ENCODE measurements around the gene AMPD3. TPM values are rescaled to one million over a fixed set of nuclear protein-coding genes. Genes with fewer than 3 reads are reported as not detected.

AMPD3 gene
- total and polyA plus RNA-seq, 2 of the 13 experiments (the other 11 are each of a cell fraction or from before 2014, with no cell fraction given): 0.33 to 2.3 TPM

GRCh38 chr11:10418259-10418949 is 36.7 kb upstream of the AMPD3 start:
- BruUV-seq (replicated peaks): no TSS peak
- H2AFZ ChIP-seq (ENCODE audit: low read length): no peak overlapping the region
- no peak overlapping the region for H3K9ac ChIP-seq (ENCODE audit: insufficient read depth, low read depth, low read length)
- ChIA-PET POLR2A (no interaction called here), CTCF (ENCODE audit: low intra/inter-chr PET ratio, low total read pairs) (no interaction called here)
- H3K27ac ChIP-seq (ENCODE audit: extremely low read length, insufficient read depth, low read length): no peak overlapping the region
- no peaks in the 10 kb centered on the region for H3K9me3 ChIP-seq (ENCODE audit: low read length)
- no peak overlapping the region for H3K4me2 ChIP-seq (ENCODE audit: low read depth, low read length)
- peak; percentile 34; the same call in 1 of the 2 replicates for TF ChIP-seq ATF7 (IDR thresholded peaks at IDR 0.05)
- TF ChIP-seq ATF7 (CRISPR knock-in tag; IDR thresholded peaks at IDR 0.05): no peak
- TF ChIP-seq HOXD1 (CRISPR knock-in tag; IDR thresholded peaks at IDR 0.05): no peak
- peak; percentile 85 for TF ChIP-seq CREB1 (IDR thresholded peaks at IDR 0.05)
- TF ChIP-seq CREB1 (CRISPR knock-in tag; IDR thresholded peaks at IDR 0.05): no peak
- no peak for FAIRE-seq
- in situ Hi-C loops (cut with HindIII; ENCODE audit: extremely low pct_ligation_motif_present, low pct_unique_long_range_greater_than_20kb): no loop called here
- H4K20me1 ChIP-seq (ENCODE audit: insufficient read depth, low read length): no peaks in the 10 kb centered on the region
- no peaks in the 10 kb centered on the region for H3K4me1 ChIP-seq (ENCODE audit: insufficient read depth, low read length)
- intact Hi-C loops (cut with micrococcal nuclease; ENCODE audit: unreplicated experiment): no loop called here
- no peaks in the 10 kb centered on the region for H3K27me3 ChIP-seq (ENCODE audit: control insufficient read depth in 1 of 2, insufficient read depth in 2 of 2, low read length in 2 of 2)
- ATAC-seq: no peak
- no peaks in the 10 kb centered on the region for H3K36me3 ChIP-seq (replicated peaks in 1 of 2; ENCODE audit: control insufficient read depth in 1 of 2, insufficient read depth in 2 of 2, low read length in 2 of 2)
- H3K79me2 ChIP-seq (ENCODE audit: insufficient read depth, low read length): no peaks in the 10 kb centered on the region
- H3K4me3 ChIP-seq (replicated peaks in 1 of 3; ENCODE audit: insufficient read depth in 1 of 3, low read depth in 2 of 3, low read length in 3 of 3): no peak overlapping the region
- no peak for DNase-seq (ENCODE audit: low spot score)
- 20% methylated on average over 6 of the region's 6 CpGs for WGBS (ENCODE audit: low lambda C conversion rate)

- CTCF ChIA-PET (ENCODE audit: low intra/inter-chr PET ratio, low total read pairs): no interaction called here
- DNase-seq (ENCODE audit: low spot score) (no peak), FAIRE-seq (no peak), ATAC-seq (no peak)
- H3K79me2 ChIP-seq (ENCODE audit: insufficient read depth, low read length): no peaks in the 10 kb centered on the region
- no peak overlapping the region for H3K27ac ChIP-seq (ENCODE audit: extremely low read length, insufficient read depth, low read length)
- no peaks in the 10 kb centered on the region for H4K20me1 ChIP-seq (ENCODE audit: insufficient read depth, low read length)
- 36% methylated on average over 3 of the region's 3 CpGs for WGBS (ENCODE audit: low lambda C conversion rate)
- intact Hi-C loops (cut with micrococcal nuclease; ENCODE audit: unreplicated experiment) (no loop called here), in situ Hi-C loops (cut with HindIII; ENCODE audit: extremely low pct_ligation_motif_present, low pct_unique_long_range_greater_than_20kb) (no loop called here)
- H3K27me3 ChIP-seq (ENCODE audit: control insufficient read depth in 1 of 2, insufficient read depth in 2 of 2, low read length in 2 of 2): no peaks in the 10 kb centered on the region; a peak in 1 of 5 replicates
- H3K9me3 ChIP-seq (ENCODE audit: low read length): no peaks in the 10 kb centered on the region
- POLR2A ChIA-PET: no interaction called here
- no peak overlapping the region for H2AFZ ChIP-seq (ENCODE audit: low read length)
- H3K4me2 ChIP-seq (ENCODE audit: low read depth, low read length): no peak overlapping the region
- no peaks in the 10 kb centered on the region for H3K4me1 ChIP-seq (ENCODE audit: insufficient read depth, low read length)
- no TSS peak for BruUV-seq (replicated peaks)
- H3K36me3 ChIP-seq (replicated peaks in 1 of 2; ENCODE audit: control insufficient read depth in 1 of 2, insufficient read depth in 2 of 2, low read length in 2 of 2): no peaks in the 10 kb centered on the region
- H3K4me3 ChIP-seq (replicated peaks in 1 of 3; ENCODE audit: insufficient read depth in 1 of 3, low read depth in 2 of 3, low read length in 3 of 3): no peak overlapping the region
- H3K9ac ChIP-seq (ENCODE audit: insufficient read depth, low read depth, low read length): no peak overlapping the region
- TF ChIP-seq ZNF770 (CRISPR knock-in tag; IDR thresholded peaks at IDR 0.05) (no peak), ZBTB7A (CRISPR knock-in tag; IDR thresholded peaks at IDR 0.05) (no peak), TCF7L2 (IDR thresholded peaks at IDR 0.05; ENCODE audit: low read depth, low read length) (no peak), ISL2 (CRISPR knock-in tag; IDR thresholded peaks at IDR 0.05) (no peak), TBX3 (IDR thresholded peaks at IDR 0.05; ENCODE audit: borderline replicate concordance) (no peak), KLF6 (CRISPR knock-in tag; IDR thresholded peaks at IDR 0.05) (no peak), ZNF550 (CRISPR knock-in tag; IDR thresholded peaks at IDR 0.05; ENCODE audit: borderline replicate concordance) (no peak), SP5 (CRISPR knock-in tag; IDR thresholded peaks at IDR 0.05; ENCODE audit: borderline replicate concordance, low read depth) (no peak), HMGXB4 (CRISPR knock-in tag; IDR thresholded peaks at IDR 0.05; ENCODE audit: borderline replicate concordance in 1 of 2, low read depth in 1 of 2) (no peak), PHF21A (CRISPR knock-in tag; IDR thresholded peaks at IDR 0.05) (no peak), ZNF44 (CRISPR knock-in tag; IDR thresholded peaks at IDR 0.05) (no peak), NFKBIZ (CRISPR knock-in tag; IDR thresholded peaks at IDR 0.05) (no peak), ZNF549 (CRISPR knock-in tag; IDR thresholded peaks at IDR 0.05) (no peak)
These were observed 36.1 kb upstream of the AMPD3 start for GRCh38 chr11:10418950-10419310.

Measured in HepG2 (cell line).